Stomach (tissue), 9 donors: ENCODE data around the gene SCD5. TPM values are rescaled to one million over a fixed set of nuclear protein-coding genes. Genes with fewer than 3 reads are reported as not detected.
A peak's percentile ranks its signal among the peaks of the same experiment; 100 is the strongest.

Experiments
- DNase-seq, 2 donors: peaks; one replicate each; pipeline versions ENCODE4 v3.0.0 to v3.0.0-alpha.2; 2013 to 2019
- H3K27ac ChIP-seq, 5 donors: fragments of 200-600 bp in 4 of 5; sonication (generic) in 4 of 5; one replicate each; pipeline ENCODE4 v1.5.1; 2013 to 2019; ENCODE audit warnings: mild to moderate bottlenecking in 1 of 5, moderate library complexity in 1 of 5
- H3K27me3 ChIP-seq, 3 donors: fragments of 200-600 bp; sonication (generic); one replicate each; pipeline ENCODE4 v1.5.1; 2017 to 2019; ENCODE audit warnings: mixed run types in 1 of 3
- H3K36me3 ChIP-seq, 4 donors: fragments of 200-600 bp; sonication (generic); 1 replicate in 3 of 4; 2 replicates in 1 of 4; pipeline ENCODE4 v1.5.1; 2016 to 2019
- H3K4me1 ChIP-seq, 4 donors: fragments of 200-600 bp; sonication (generic); one replicate each; pipeline ENCODE4 v1.5.1; 2016 to 2019
- H3K4me3 ChIP-seq, 4 donors: fragments of 200-600 bp; sonication (generic) in 3 of 4; one replicate each; pipeline ENCODE4 v1.5.1; 2016 to 2019; ENCODE audit warnings: mild to moderate bottlenecking in 1 of 4
- H3K9me3 ChIP-seq, 4 donors: fragments of 200-600 bp; sonication (generic); one replicate each; pipeline ENCODE4 v1.5.1; 2016 to 2019
- EP300 ChIP-seq: sonication (generic); formaldehyde crosslinking; IDR thresholded peaks from one replicate; pipeline ENCODE4 v1.6.1; 2017; ENCODE audit warnings: antibody characterized with exemption
- POLR2A ChIP-seq, 4 donors: fragments of 450-650 bp; IDR thresholded peaks; one replicate each; pipeline ENCODE4 v1.6.1; 2016; ENCODE audit warnings: antibody characterized with exemption in 4 of 4, control low read depth in 2 of 4, mild to moderate bottlenecking in 1 of 4, moderate library complexity in 1 of 4
- POLR2AphosphoS5 ChIP-seq, 3 donors: sonication (generic); formaldehyde crosslinking; IDR thresholded peaks; one replicate each; pipeline ENCODE4 v1.6.1; 2016; ENCODE audit warnings: antibody characterized with exemption in 3 of 3
- WGBS, 5 donors: extraction: QIAGEN DNeasy Blood & Tissue Kit in 3 of 5; methylation state at CpG; one replicate each; pipeline versions ENCODE4 v1.1.5 to v1.1.7; 2013 to 2018; 5-methylcytosine and 5-hydroxymethylcytosine counted together
- intact Hi-C: fragments of 100-400 bp; cut with DNase I; formaldehyde crosslinking; loops from one replicate; pipeline ENCODE4 v1.15.1; 2023; ENCODE audit warnings: low total_unique reads
- polyA plus RNA-seq, 3 donors: library from polyadenylated mRNA; stranded (reverse); fragments of 200-250 nt; gene quantifications; one replicate each; pipeline ENCODE4 v1.2.3, GENCODE V29; 2013
- total RNA-seq, 5 donors: library from RNA; depleted of rRNA; stranded (reverse); fragments of >200 nt; gene quantifications; one replicate each; pipeline versions ENCODE4 v1.1.0 to v1.2.3, GENCODE V29; 2014 to 2016
- TF ChIP-seq, protein P1 (sequence below), 7 experiments: fragments of 450-650 bp in 4 of 7; fragments of 200-600 bp in 3 of 7; sonication (generic) in 3 of 7; IDR thresholded peaks; one replicate each; pipeline ENCODE4 v1.5.1; 2016 to 2019; ENCODE audit warnings: antibody characterized with exemption in 7 of 7, control low read depth in 2 of 7, mild to moderate bottlenecking in 1 of 7
- donor health status: healthy with polysubstance abuse.
- donor health status: Bipolar disorder and iron deficiency.
- donor health status: healthy.

Gene SCD5
- total and polyA plus RNA-seq, 8 donors, result 0.58 to 35.9 (median 9.9) TPM

DNA sequence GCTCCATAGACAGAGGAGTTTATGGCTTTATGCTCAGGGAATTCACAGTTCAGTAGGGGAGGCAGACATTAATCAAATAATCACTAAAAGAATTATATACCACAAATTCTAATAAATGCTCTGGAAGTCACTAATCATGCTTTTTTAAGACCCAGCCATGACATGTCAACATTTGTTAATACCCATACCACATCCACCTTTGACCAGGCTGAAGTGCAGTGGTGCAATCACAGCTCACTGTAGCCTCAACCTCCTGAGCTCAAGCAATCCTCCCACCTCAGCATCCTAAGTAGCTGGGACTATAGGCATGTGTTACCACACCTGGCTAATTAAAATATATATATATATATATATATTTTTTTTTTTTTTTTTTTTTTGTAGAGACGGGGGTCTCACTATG is 12.8 kb upstream of the SCD5 start:
- no peak for DNase-seq
- peak overlapping the region in 1 of 5 donors; percentile 33 for H3K27ac ChIP-seq
- no peaks in the 10 kb centered on the region for H3K9me3 ChIP-seq
- TF ChIP-seq EP300, result no peak
- TF ChIP-seq, protein P1, sequence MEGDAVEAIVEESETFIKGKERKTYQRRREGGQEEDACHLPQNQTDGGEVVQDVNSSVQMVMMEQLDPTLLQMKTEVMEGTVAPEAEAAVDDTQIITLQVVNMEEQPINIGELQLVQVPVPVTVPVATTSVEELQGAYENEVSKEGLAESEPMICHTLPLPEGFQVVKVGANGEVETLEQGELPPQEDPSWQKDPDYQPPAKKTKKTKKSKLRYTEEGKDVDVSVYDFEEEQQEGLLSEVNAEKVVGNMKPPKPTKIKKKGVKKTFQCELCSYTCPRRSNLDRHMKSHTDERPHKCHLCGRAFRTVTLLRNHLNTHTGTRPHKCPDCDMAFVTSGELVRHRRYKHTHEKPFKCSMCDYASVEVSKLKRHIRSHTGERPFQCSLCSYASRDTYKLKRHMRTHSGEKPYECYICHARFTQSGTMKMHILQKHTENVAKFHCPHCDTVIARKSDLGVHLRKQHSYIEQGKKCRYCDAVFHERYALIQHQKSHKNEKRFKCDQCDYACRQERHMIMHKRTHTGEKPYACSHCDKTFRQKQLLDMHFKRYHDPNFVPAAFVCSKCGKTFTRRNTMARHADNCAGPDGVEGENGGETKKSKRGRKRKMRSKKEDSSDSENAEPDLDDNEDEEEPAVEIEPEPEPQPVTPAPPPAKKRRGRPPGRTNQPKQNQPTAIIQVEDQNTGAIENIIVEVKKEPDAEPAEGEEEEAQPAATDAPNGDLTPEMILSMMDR (IDR thresholded peaks at IDR 0.05), result no peak
- TF ChIP-seq POLR2A (IDR thresholded peaks at IDR 0.05), result no peak
- TF ChIP-seq POLR2AphosphoS5 (IDR thresholded peaks at IDR 0.05), result no peak
- WGBS, 5 donors, result 43 to 70% (median 67%) methylated on average over 1 of the region's 1 CpG; no CpG with 5 or more reads in 1 of the 5 donors
- H3K4me1 ChIP-seq, result peaks cover 0 to 12% (median 3%) of the 10 kb centered on the region in 4 donors
- H3K36me3 ChIP-seq, result peaks cover 0 to 6% (median 3%) of the 10 kb centered on the region in 4 donors
- H3K4me3 ChIP-seq, result no peak overlapping the region
- intact Hi-C loops, result no loop called here
- H3K27me3 ChIP-seq, result no peaks in the 10 kb centered on the region

DNA sequence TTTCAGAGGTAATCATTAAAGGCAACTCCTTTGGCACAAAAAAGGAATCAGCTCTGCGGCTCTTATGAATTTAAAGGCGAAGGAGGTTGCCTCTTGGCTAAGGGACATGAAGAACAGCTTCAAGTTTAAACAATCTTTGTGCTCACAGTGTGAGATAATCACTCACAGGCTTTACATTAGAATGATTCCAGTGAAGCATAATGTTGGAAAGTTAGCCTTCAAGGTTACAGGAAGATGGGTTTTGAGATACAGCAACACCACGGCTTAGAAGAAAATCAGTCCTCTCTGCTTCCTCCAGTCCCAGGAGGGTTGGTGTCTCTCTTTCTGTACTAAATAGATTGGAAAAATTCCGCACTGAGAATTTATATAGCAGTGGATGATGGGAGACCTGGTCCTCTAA is 11.6 kb upstream of the SCD5 start:
- intact Hi-C loops, result no loop called here
- DNase-seq, result no peak
- TF ChIP-seq, protein P1 (IDR thresholded peaks at IDR 0.05), result no peak
- TF ChIP-seq POLR2AphosphoS5 (IDR thresholded peaks at IDR 0.05) (no peak), EP300 (no peak), POLR2A (IDR thresholded peaks at IDR 0.05) (no peak)
- no peaks in the 10 kb centered on the region for H3K9me3 ChIP-seq
- WGBS, 5 donors, result 35 to 49% (median 39%) methylated on average over 4 of the region's 4 CpGs
- no peak overlapping the region for H3K27ac ChIP-seq
- no peak overlapping the region for H3K4me3 ChIP-seq
- H3K27me3 ChIP-seq, result no peaks in the 10 kb centered on the region
- H3K4me1 ChIP-seq, result peaks cover 0 to 12% (median 3%) of the 10 kb centered on the region in 4 donors
- H3K36me3 ChIP-seq, result no peaks in the 10 kb centered on the region

DNA sequence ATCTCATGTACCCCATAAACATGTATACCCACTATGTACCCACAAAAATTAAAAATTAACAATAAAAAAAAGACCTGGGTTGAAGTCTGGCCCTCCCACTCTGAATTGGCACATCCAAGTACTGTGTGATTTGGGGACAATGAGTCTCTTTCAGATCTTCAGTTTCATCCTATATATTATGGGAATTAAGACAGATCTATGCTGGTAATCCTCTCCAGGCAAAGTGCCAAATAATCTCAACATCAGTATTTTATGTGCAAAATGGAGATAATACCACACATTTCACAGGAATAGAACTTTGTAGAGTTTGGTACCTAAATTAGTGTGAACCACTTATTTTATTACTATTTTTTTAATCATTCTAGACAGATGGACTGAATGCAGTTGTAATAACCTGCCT is 11.0 kb upstream of the SCD5 start:
- H3K4me3 ChIP-seq, result no peak overlapping the region
- no peak for DNase-seq
- TF ChIP-seq POLR2AphosphoS5 (IDR thresholded peaks at IDR 0.05) (no peak), EP300 (no peak), POLR2A (IDR thresholded peaks at IDR 0.05) (no peak)
- TF ChIP-seq, protein P1 (IDR thresholded peaks at IDR 0.05), result no peak
- no peak overlapping the region for H3K27ac ChIP-seq
- peaks cover 0 to 12% (median 3%) of the 10 kb centered on the region in 4 donors for H3K4me1 ChIP-seq
- H3K27me3 ChIP-seq, result no peaks in the 10 kb centered on the region
- H3K9me3 ChIP-seq, result no peaks in the 10 kb centered on the region
- H3K36me3 ChIP-seq, result no peaks in the 10 kb centered on the region
- intact Hi-C loops, result loop anchor here (10.0 kb wide), 1 partner anchor 345 kb away; no protein-coding TSS in a partner anchor

DNA sequence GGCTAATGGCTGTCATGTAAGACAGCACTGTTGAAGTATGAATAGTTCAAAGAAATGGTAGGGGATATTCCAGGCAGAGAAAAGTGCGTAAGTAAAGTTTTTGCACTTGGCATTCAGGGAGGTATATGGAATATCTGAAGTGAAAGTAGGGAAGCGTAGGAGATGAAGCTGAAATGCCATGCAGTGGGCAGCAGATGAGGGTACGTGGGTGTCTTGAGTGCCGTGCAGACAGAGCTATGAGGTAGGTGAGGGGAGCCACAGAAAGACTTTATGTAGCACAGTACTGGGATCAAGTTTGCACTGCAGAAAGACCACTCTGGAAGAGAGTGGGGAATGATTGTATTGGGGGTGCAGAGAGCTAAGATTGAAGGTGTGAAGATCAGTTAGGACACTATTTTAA is 5.2 kb upstream of the SCD5 start:
- H3K9me3 ChIP-seq, result no peaks in the 10 kb centered on the region
- H3K36me3 ChIP-seq, result no peaks in the 10 kb centered on the region
- DNase-seq, result no peak
- intact Hi-C loops, result loop anchor here (10.0 kb wide), 1 partner anchor 339 kb away; no protein-coding TSS in a partner anchor
- H3K4me3 ChIP-seq, result no peak overlapping the region
- TF ChIP-seq, protein P1 (IDR thresholded peaks at IDR 0.05), result no peak
- TF ChIP-seq POLR2A (IDR thresholded peaks at IDR 0.05) (no peak), EP300 (no peak), POLR2AphosphoS5 (IDR thresholded peaks at IDR 0.05) (no peak)
- whole genome bisulfite sequencing, 5 donors, result 84 to 91% (median 90%) methylated on average over 4 of the region's 4 CpGs
- peaks cover 0 to 11% (median under 1%) of the 10 kb centered on the region in 3 donors for H3K27me3 ChIP-seq
- no peak overlapping the region for H3K27ac ChIP-seq
- H3K4me1 ChIP-seq, result peaks cover 7 to 13% (median 11%) of the 10 kb centered on the region in 4 donors
